A549 (cell line): ENCODE results near the gene NAGPA. TPM values are rescaled to one million over a fixed set of nuclear protein-coding genes. Genes with fewer than 3 reads are reported as not detected.

ENCODE experiments used
- ATAC-seq, 2 experiments: fragments of 200-7000 bp in 1 of 2; fragments of >200 bp in 1 of 2; cut with Nextera tagmentation in 1 of 2; cut with Tn5 transposase in 1 of 2; 3 replicates each; pipeline versions ENCODE4 v1.8.0 to v1.9.1; 2018 to 2020; ENCODE audit warnings: mild to moderate bottlenecking in 1 of 2, moderate library complexity in 1 of 2
- CTCF ChIA-PET: fragments of 300-600 bp; sonication (Branson Sonifier 250); formaldehyde crosslinking; extraction: SDS; loops from one replicate; lab custom pipeline; 2021; ENCODE audit warnings: antibody characterized with exemption, inconsistent platforms; lab: Yijun Ruan, JAX
- POLR2A ChIA-PET: fragments of 350-600 bp; formaldehyde crosslinking; extraction: SDS; loops from one replicate; lab custom pipeline; 2021; ENCODE audit warnings: antibody characterized with exemption, inconsistent platforms; lab: Yijun Ruan, JAX
- DNase-seq, 2 experiments: peaks; one replicate each; pipeline versions ENCODE4 v3.0.0 to v3.0.0-alpha.2; 2011 to 2016; ENCODE audit warnings: low read depth in 1 of 2, low spot score in 1 of 2
- FAIRE-seq: peaks from 2 replicates; lab custom pipeline; 2011; peaks lifted over from hg19 to GRCh38; lab: Jason Lieb, UNC
- H3K27ac ChIP-seq, 2 experiments: fragments of >200 bp; sonication (Bioruptor Twin); formaldehyde crosslinking; 3 replicates each; pipeline ENCODE4 v1.5.1; 2016 to 2017
- H3K4me1 ChIP-seq: fragments of >200 bp; sonication (Bioruptor Twin); formaldehyde crosslinking; 3 replicates; pipeline ENCODE4 v1.6.1; 2016
- H3K4me2 ChIP-seq: fragments of >200 bp; sonication (Bioruptor Twin); formaldehyde crosslinking; 3 replicates; pipeline ENCODE4 v1.6.1; 2016
- H3K4me3 ChIP-seq: fragments of >200 bp; sonication (Bioruptor Twin); formaldehyde crosslinking; 3 replicates; pipeline ENCODE4 v1.5.1; 2016
- H3K9me3 ChIP-seq: fragments of >200 bp; sonication (Bioruptor Twin); formaldehyde crosslinking; 3 replicates; pipeline ENCODE4 v1.6.1; 2016
- ATOH8 ChIP-seq: fragments of 250-450 bp; sonication (Bioruptor Pico); IDR thresholded peaks from 2 replicates; pipeline ENCODE4 v1.5.0; 2020; ENCODE audit warnings: low read depth, mild to moderate bottlenecking, moderate library complexity
- BHLHE40 ChIP-seq: IDR thresholded peaks from 2 replicates; pipeline ENCODE4 v1.6.1; 2012; ENCODE audit warnings: low read depth, low read length, inconsistent platforms
- CTCF ChIP-seq: fragments of >200 bp; sonication (Bioruptor Twin); formaldehyde crosslinking; IDR thresholded peaks from 3 replicates; pipeline ENCODE4 v1.5.1; 2016
- ESRRA ChIP-seq: fragments of 150-350 bp; IDR thresholded peaks from 2 replicates; pipeline ENCODE4 v1.6.1; 2014; ENCODE audit warnings: mild to moderate bottlenecking, low read length, borderline replicate concordance
- FOSL2 ChIP-seq, 2 experiments: fragments of 450-650 bp in 1 of 2; fragments of >200 bp in 1 of 2; sonication (Bioruptor Twin) in 1 of 2; formaldehyde crosslinking; IDR thresholded peaks; 2 replicates each; pipeline versions ENCODE4 v1.5.0 to v1.6.1; 2016 to 2020; ENCODE audit warnings: mild to moderate bottlenecking in 1 of 2, moderate library complexity in 1 of 2
- HMGXB4 ChIP-seq: fragments of 250-450 bp; sonication (Bioruptor Pico); IDR thresholded peaks from 2 replicates; pipeline ENCODE4 v1.5.0; 2021; ENCODE audit warnings: mild to moderate bottlenecking, moderate library complexity, borderline replicate concordance
- KDM1A ChIP-seq: fragments of 200-600 bp; sonication (generic); IDR thresholded peaks from 2 replicates; pipeline ENCODE4 v1.6.1; 2016; ENCODE audit warnings: low read depth, mild to moderate bottlenecking
- NPAS2 ChIP-seq: fragments of 250-450 bp; sonication (Bioruptor Pico); IDR thresholded peaks from 2 replicates; pipeline ENCODE4 v1.8.0; 2022; ENCODE audit warnings: mild to moderate bottlenecking, moderate library complexity, borderline replicate concordance
- NR3C1 ChIP-seq: fragments of >200 bp; sonication (Bioruptor Twin); formaldehyde crosslinking; IDR thresholded peaks from 3 replicates; pipeline ENCODE4 v1.6.1; 2017
- RAD21 ChIP-seq, 2 experiments: fragments of >200 bp in 1 of 2; sonication (Bioruptor Twin) in 1 of 2; formaldehyde crosslinking in 1 of 2; IDR thresholded peaks in 1 of 2; conservative IDR thresholded peaks in 1 of 2; 2 replicates in 1 of 2; 3 replicates in 1 of 2; pipeline ENCODE4 v1.6.1; 2012 to 2018; ENCODE audit warnings: inconsistent platforms in 1 of 2
- USF2 ChIP-seq: fragments of 450-650 bp; IDR thresholded peaks from 2 replicates; pipeline ENCODE4 v1.6.1; 2014; ENCODE audit warnings: antibody characterized with exemption
- ZFP36 ChIP-seq: fragments of 450-650 bp; IDR thresholded peaks from 2 replicates; pipeline ENCODE4 v1.6.1; 2014; ENCODE audit warnings: borderline replicate concordance; ENCODE audit not compliant: partially characterized antibody
- ZNF302 ChIP-seq: fragments of 250-450 bp; sonication (Bioruptor Pico); IDR thresholded peaks from 2 replicates; pipeline ENCODE4 v1.9.0; 2021; ENCODE audit warnings: inconsistent platforms, mild to moderate bottlenecking, moderate library complexity
- ZSCAN20 ChIP-seq: fragments of 250-450 bp; sonication (Bioruptor Pico); IDR thresholded peaks from 2 replicates; pipeline ENCODE4 v1.8.0; 2022; ENCODE audit warnings: mild to moderate bottlenecking, moderate library complexity
- WGBS: methylation state at CpG from one replicate; pipeline ENCODE4 v1.1.6; 2017; ENCODE audit errors: missing lambda C conversion rate; 5-methylcytosine and 5-hydroxymethylcytosine counted together
- polyA plus RNA-seq, 4 experiments: library from polyadenylated mRNA; depleted of rRNA in 3 of 4; stranded (reverse); fragments of >200 nt; fragmentation: RNase III in 1 of 4; extraction: RNeasy Plus Mini Kit Qiagen cat#74134 plus additional on column Dnase treatment in 1 of 4; gene quantifications; 2 replicates in 3 of 4; 3 replicates in 1 of 4; pipeline ENCODE4 v1.2.3, GENCODE V29; 2011 to 2017

NAGPA gene
- polyA plus RNA-seq, 2 of the 4 experiments (the other 2 are of a cell fraction): 6.5 to 17.3 TPM

- Histone ChIP-seq H3K4me3 (no peak overlapping the region), H3K9me3 (no peaks in the 10 kb centered on the region), H3K4me2 (no peak overlapping the region), H3K27ac (no peak overlapping the region), H3K4me1 (no peaks in the 10 kb centered on the region; the same call in 2 of the 3 replicates)
- no peak for TF ChIP-seq ZNF302
- no peak for TF ChIP-seq NPAS2
- TF ChIP-seq BHLHE40: no peak
- no peak for TF ChIP-seq ZSCAN20 (CRISPR knock-in tag)
- TF ChIP-seq ZFP36: no peak
- TF ChIP-seq NR3C1: no peak
- no peak for TF ChIP-seq USF2
- TF ChIP-seq KDM1A: no peak
- no peak for TF ChIP-seq ESRRA
- no peak for TF ChIP-seq FOSL2 (IDR thresholded peaks at IDR 0.05)
- TF ChIP-seq FOSL2 (CRISPR knock-in tag; IDR thresholded peaks at IDR 0.05): no peak
- TF ChIP-seq HMGXB4 (CRISPR knock-in tag): no peak
- DNase-seq (peak; percentile 49 to 66), ATAC-seq (peak; percentile 61 to 84; a peak in 5 of 6 replicates), FAIRE-seq (no peak)
- WGBS: 31% methylated on average over 2 of the region's 7 CpGs
- ChIA-PET CTCF (interaction anchor here (0.9 to 1.4 kb wide), 5 partner anchors 11 to 26 kb away, joined by 3 to 7 read pairs (median 5); no protein-coding TSS in a partner anchor), POLR2A (no interaction called here)
Measured at GRCh38 chr16:5058476-5058875, 24.7 kb upstream of the NAGPA start.

GRCh38 chr16:5056352-5056751 lies 22.6 kb upstream of the NAGPA start:
- DNase-seq (peak in 1 of 2 experiments; percentile 53), ATAC-seq (peak; percentile 62 to 86; a peak in 3 of 6 replicates), FAIRE-seq (no peak)
- H3K4me3 ChIP-seq: no peak overlapping the region
- no peak overlapping the region for H3K27ac ChIP-seq
- WGBS: 9% methylated on average over 11 of the region's 11 CpGs
- H3K4me2 ChIP-seq: no peak overlapping the region
- no peaks in the 10 kb centered on the region for H3K9me3 ChIP-seq
- H3K4me1 ChIP-seq: no peaks in the 10 kb centered on the region
- TF ChIP-seq RAD21 (conservative IDR thresholded peaks at IDR 0.05 in 1 of 2, IDR thresholded peaks at IDR 0.05 in 1 of 2) (peak in 1 of 2 experiments; percentile 64; a peak in 2 of 5 replicates), ATOH8 (CRISPR knock-in tag) (no peak), CTCF (peak; percentile 42)
- TF ChIP-seq, all 56 proteins: peak for 2
- POLR2A ChIA-PET: no interaction called here
- CTCF ChIA-PET: interaction anchor here (0.8 to 2.1 kb wide), 7 partner anchors 9 to 560 kb away, joined by 3 to 7 read pairs (median 3); no protein-coding TSS in a partner anchor
